GM12878 (cell line): ENCODE measurements around the gene LRP2BP. TPM values are rescaled to one million over a fixed set of nuclear protein-coding genes. Genes with fewer than 3 reads are reported as not detected.

Experiments
- ASH2L ChIP-seq: fragments of 300-600, 200-600 bp; sonication (generic); IDR thresholded peaks from 2 replicates; pipeline ENCODE4 v1.6.1; 2017; ENCODE audit warnings: low read depth, mild to moderate bottlenecking, borderline replicate concordance
- BCLAF1 ChIP-seq: fragments of 450-650 bp; IDR thresholded peaks from 2 replicates; pipeline ENCODE4 v1.6.1; 2017; ENCODE audit warnings: antibody characterized with exemption, mild to moderate bottlenecking, moderate library complexity
- BHLHE40 ChIP-seq, 2 experiments: fragments of 450-650 bp in 1 of 2; IDR thresholded peaks; 2 replicates each; pipeline ENCODE4 v1.6.1; 2011 to 2017; ENCODE audit warnings: low read depth in 2 of 2, borderline replicate concordance in 1 of 2, improper control_type of control experiment in 1 of 2, low read length in 1 of 2, mild to moderate bottlenecking in 1 of 2
- CBX5 ChIP-seq: sonication (generic); IDR thresholded peaks from 2 replicates; pipeline ENCODE4 v1.6.1; 2016; ENCODE audit warnings: low read depth, moderate library complexity, mild to moderate bottlenecking, inconsistent platforms
- CREM ChIP-seq: IDR thresholded peaks from 2 replicates; pipeline ENCODE4 v1.6.1; 2014; ENCODE audit warnings: antibody characterized with exemption, low read depth
- ETV6 ChIP-seq, 2 experiments: fragments of 450-650 bp in 1 of 2; IDR thresholded peaks in 1 of 2; conservative IDR thresholded peaks in 1 of 2; 2 replicates each; pipeline ENCODE4 v1.6.1; 2014; ENCODE audit warnings: antibody characterized with exemption in 1 of 2, borderline replicate concordance in 1 of 2, low read depth in 1 of 2, mild to moderate bottlenecking in 1 of 2, moderate library complexity in 1 of 2
- FOXM1 ChIP-seq: IDR thresholded peaks from 2 replicates; pipeline ENCODE4 v1.6.1; 2012; ENCODE audit warnings: low read depth, mild to moderate bottlenecking, inconsistent platforms, low read length, moderate library complexity
- GABPA ChIP-seq: IDR thresholded peaks from 2 replicates; pipeline ENCODE4 v1.6.1; 2014; ENCODE audit warnings: antibody characterized with exemption, low read depth, mild to moderate bottlenecking, inconsistent platforms
- IKZF2 ChIP-seq, 2 experiments: fragments of 450-650 bp; IDR thresholded peaks; 2 replicates each; pipeline ENCODE4 v1.6.1; 2017; ENCODE audit warnings: mild to moderate bottlenecking in 2 of 2, moderate library complexity in 2 of 2
- KLF5 ChIP-seq: fragments of 450-650 bp; IDR thresholded peaks from 2 replicates; pipeline ENCODE4 v1.6.1; 2014; ENCODE audit warnings: mild to moderate bottlenecking; ENCODE audit not compliant: partially characterized antibody
- NFIC ChIP-seq: IDR thresholded peaks from 2 replicates; pipeline ENCODE4 v1.6.1; 2012; ENCODE audit warnings: low read depth, mild to moderate bottlenecking, inconsistent platforms, low read length, moderate library complexity
- NR2F1 ChIP-seq: fragments of 450-650 bp; conservative IDR thresholded peaks from 2 replicates; pipeline ENCODE4 v1.6.1; 2017; ENCODE audit warnings: mild to moderate bottlenecking
- RAD51 ChIP-seq: fragments of 450-650 bp; IDR thresholded peaks from 2 replicates; pipeline ENCODE4 v1.6.1; 2016; ENCODE audit warnings: moderate library complexity, mild to moderate bottlenecking, inconsistent platforms
- RB1 ChIP-seq: fragments of 450-650 bp; formaldehyde crosslinking; IDR thresholded peaks from 2 replicates; pipeline ENCODE4 v1.6.1; 2017; ENCODE audit warnings: mild to moderate bottlenecking, borderline replicate concordance
- RELB ChIP-seq: fragments of 450-650 bp; IDR thresholded peaks from 2 replicates; pipeline ENCODE4 v1.6.1; 2017; ENCODE audit warnings: low read depth, mild to moderate bottlenecking, moderate library complexity
- RFX5 ChIP-seq: IDR thresholded peaks from 2 replicates; pipeline ENCODE4 v1.6.1; 2011; ENCODE audit warnings: low read depth, low read length, improper control_type of control experiment
- SIN3A ChIP-seq: IDR thresholded peaks from 2 replicates; pipeline ENCODE4 v1.6.1; 2012; ENCODE audit warnings: low read depth, low read length, improper control_type of control experiment
- SIX5 ChIP-seq: IDR thresholded peaks from 2 replicates; pipeline ENCODE4 v1.6.1; 2011; ENCODE audit warnings: mild to moderate bottlenecking, low read depth, low read length, moderate library complexity; ENCODE audit not compliant: severe bottlenecking
- SMAD5 ChIP-seq: IDR thresholded peaks from 2 replicates; pipeline ENCODE4 v1.6.1; 2016; ENCODE audit warnings: antibody characterized with exemption, low read depth
- TCF3 ChIP-seq: IDR thresholded peaks from 2 replicates; pipeline ENCODE4 v1.6.1; 2012; ENCODE audit warnings: low read depth, mild to moderate bottlenecking, low read length, borderline replicate concordance; ENCODE audit not compliant: insufficient read depth
- WRNIP1 ChIP-seq: IDR thresholded peaks from 2 replicates; pipeline ENCODE4 v1.6.1; 2011; ENCODE audit warnings: low read depth, low read length, improper control_type of control experiment, borderline replicate concordance
- ZBED1 ChIP-seq: IDR thresholded peaks from 2 replicates; pipeline ENCODE4 v1.6.1; 2016; ENCODE audit warnings: borderline replicate concordance
- ZSCAN29 ChIP-seq: fragments of 450-650 bp; IDR thresholded peaks from 2 replicates; pipeline ENCODE4 v1.6.1; 2017; ENCODE audit warnings: mild to moderate bottlenecking, moderate library complexity
- polyA plus RNA-seq, 11 experiments: library from polyadenylated mRNA; depleted of rRNA in 4 of 11; unstranded in 6 of 11; stranded (reverse) in 5 of 11; fragments of >200 nt; fragmentation: Nextera tagmentation in 4 of 11; fragmentation: Illumina TruSeq in 1 of 11; extraction: Ambion mirVana in 4 of 11; extraction: Trizol in 1 of 11; gene quantifications; 1 replicate in 1 of 11; 2 replicates in 10 of 11; pipeline versions ENCODE4 v1.2.1 to v1.2.3, GENCODE V29; 2011 to 2016; ENCODE audit warnings: inconsistent platforms in 2 of 11, missing spikeins in 2 of 11, low read depth in 1 of 11
- total RNA-seq, 4 experiments: library from RNA; depleted of rRNA in 3 of 4; stranded (reverse); fragments of >200 nt in 3 of 4; fragmentation: Illumina TruSeq in 1 of 4; extraction: Trizol in 1 of 4; gene quantifications; 2 replicates each; pipeline versions ENCODE4 v1.2.1 to v1.2.3, GENCODE V29; 2013 to 2021

The LRP2BP gene
- total and polyA plus RNA-seq, 10 of the 15 experiments (the other 5 are each of a cell fraction or from before 2014, with no cell fraction given) = 0.27 to 5.2 (median 1.0) TPM

GRCh38 chr4:185343726-185344581 lies 51.8 kb downstream of the LRP2BP start (continued):
- no peak for TF ChIP-seq RELB
- TF ChIP-seq CBX5 = no peak
- no peak; the same call in 1 of the 2 replicates for TF ChIP-seq GABPA
- no peak for TF ChIP-seq KLF5
- TF ChIP-seq RFX5 = no peak
- peak in 1 of 2 experiments; percentile 14; a peak in 2 of 4 replicates for TF ChIP-seq BHLHE40 (IDR thresholded peaks at IDR 0.05; ENCODE audit: borderline replicate concordance in 1 of 2, low read depth in 2 of 2, low read length in 1 of 2)
- no peak for TF ChIP-seq RAD51
- TF ChIP-seq SIX5 = no peak
- TF ChIP-seq SIN3A = no peak
- TF ChIP-seq BCLAF1 = no peak
- peak in 1 of 2 experiments; percentile 79; a peak in 2 of 4 replicates for TF ChIP-seq ETV6 (conservative IDR thresholded peaks at IDR 0.05 in 1 of 2, IDR thresholded peaks at IDR 0.05 in 1 of 2; ENCODE audit: borderline replicate concordance in 1 of 2, low read depth in 1 of 2)
- 0 out of 2 replicates have a peak, but pooled peaks have one; percentile 31 for TF ChIP-seq ZBED1
- TF ChIP-seq NFIC = peak; percentile 74
- TF ChIP-seq ASH2L = no peak
- TF ChIP-seq TCF3 = peak; percentile 49; the same call in 1 of the 2 replicates
- no peak for TF ChIP-seq WRNIP1
- no peak for TF ChIP-seq SMAD5
- TF ChIP-seq FOXM1 = peak; percentile 83; the same call in 1 of the 2 replicates
- peak; percentile 34 to 38; a peak in 2 of 4 replicates for TF ChIP-seq IKZF2 (IDR thresholded peaks at IDR 0.05)
- no peak for TF ChIP-seq NR2F1
- no peak for TF ChIP-seq ZSCAN29
- no peak for TF ChIP-seq CREM
- no peak for TF ChIP-seq RB1
